DND-41 (cell line): ENCODE measurements around the gene PAM.

Experiments
- ATAC-seq: fragments of 200-7000 bp; cut with Tn5 transposase; 3 replicates; pipeline ENCODE4 v1.9.1; 2021; ENCODE audit warnings: low read depth; ENCODE audit not compliant: insufficient read depth
- DNase-seq: peaks from one replicate; pipeline ENCODE4 v3.0.0-alpha.2; 2020
- H2AFZ ChIP-seq: 2 replicates; pipeline ENCODE4 v1.6.0; 2012; ENCODE audit warnings: low read depth, low read length
- H3K27ac ChIP-seq: 2 replicates; pipeline ENCODE4 v1.5.1; 2012; ENCODE audit warnings: low read length, inconsistent platforms
- H3K27me3 ChIP-seq: fragments of 200-600 bp; sonication (generic); 2 replicates; pipeline ENCODE4 v1.6.0; 2012; ENCODE audit warnings: low read length, mild to moderate bottlenecking, inconsistent platforms; ENCODE audit not compliant: insufficient read depth, poor library complexity
- H3K36me3 ChIP-seq: 2 replicates; pipeline ENCODE4 v1.5.1; 2012; ENCODE audit warnings: low read length, inconsistent platforms; ENCODE audit not compliant: insufficient read depth
- H3K4me1 ChIP-seq: 2 replicates; pipeline ENCODE4 v1.5.1; 2012; ENCODE audit warnings: mild to moderate bottlenecking, low read length; ENCODE audit not compliant: insufficient read depth
- H3K4me2 ChIP-seq: 2 replicates; pipeline ENCODE4 v1.6.0; 2012; ENCODE audit warnings: mild to moderate bottlenecking, moderate library complexity, low read length, inconsistent platforms; ENCODE audit not compliant: insufficient read depth
- H3K4me3 ChIP-seq, 2 experiments: fragments of 200-600 bp in 1 of 2; shearing (Covaris generic) in 1 of 2; 2 replicates each; pipeline ENCODE4 v1.5.1; 2012 to 2016; ENCODE audit warnings: inconsistent platforms in 2 of 2, low read length in 2 of 2, mild to moderate bottlenecking in 2 of 2, low read depth in 1 of 2, moderate library complexity in 1 of 2
- H3K79me2 ChIP-seq: 2 replicates; pipeline ENCODE4 v1.6.0; 2012; ENCODE audit warnings: low read length, inconsistent platforms; ENCODE audit not compliant: insufficient read depth
- H3K9ac ChIP-seq: 2 replicates; pipeline ENCODE4 v1.6.0; 2012; ENCODE audit warnings: low read depth, mild to moderate bottlenecking, inconsistent platforms, low read length, moderate library complexity
- H3K9me3 ChIP-seq: 2 replicates; pipeline ENCODE4 v1.5.1; 2012; ENCODE audit warnings: low read length, moderate library complexity, mild to moderate bottlenecking, inconsistent platforms; ENCODE audit not compliant: insufficient read depth, severe bottlenecking
- H4K20me1 ChIP-seq: 2 replicates; pipeline ENCODE4 v1.6.0; 2012; ENCODE audit warnings: low read length; ENCODE audit not compliant: insufficient read depth
- CTCF ChIP-seq: IDR thresholded peaks from 2 replicates; pipeline ENCODE4 v1.5.1; 2012; ENCODE audit warnings: borderline replicate concordance, low read length, moderate library complexity, mild to moderate bottlenecking; ENCODE audit not compliant: poor library complexity, severe bottlenecking; ENCODE audit errors: extremely low read depth
- EZH2 ChIP-seq: IDR thresholded peaks from 3 replicates; pipeline ENCODE4 v1.6.1; 2012; ENCODE audit warnings: borderline replicate concordance, low read depth, mild to moderate bottlenecking, moderate library complexity, low read length, inconsistent platforms; ENCODE audit not compliant: severe bottlenecking

PAM gene

GRCh38 chr5:102958481-102959011 lies 203.4 kb downstream of the PAM start:
- H3K27me3 ChIP-seq, result no peaks in the 10 kb centered on the region
- no peak for TF ChIP-seq CTCF
- TF ChIP-seq EZH2, result no peak
- no peak overlapping the region for H2AFZ ChIP-seq
- no peaks in the 10 kb centered on the region for H3K79me2 ChIP-seq
- DNase-seq, result no peak
- no peaks in the 10 kb centered on the region for H3K4me1 ChIP-seq
- H4K20me1 ChIP-seq, result no peaks in the 10 kb centered on the region
- no peak overlapping the region for H3K4me3 ChIP-seq
- H3K4me2 ChIP-seq, result no peak overlapping the region
- no peak overlapping the region for H3K9ac ChIP-seq
- no peaks in the 10 kb centered on the region for H3K9me3 ChIP-seq
- H3K36me3 ChIP-seq, result peaks cover 3% of the 10 kb centered on the region; the same call in 1 of the 2 replicates
- no peak for ATAC-seq
- H3K27ac ChIP-seq, result no peak overlapping the region

- H3K4me2 ChIP-seq, result no peak overlapping the region
- H3K9me3 ChIP-seq, result no peaks in the 10 kb centered on the region
- H3K4me3 ChIP-seq, result no peak overlapping the region
- no peak for TF ChIP-seq CTCF
- H3K27me3 ChIP-seq, result no peaks in the 10 kb centered on the region
- H3K4me1 ChIP-seq, result peaks cover 3% of the 10 kb centered on the region; the same call in 1 of the 2 replicates
- peaks cover 3% of the 10 kb centered on the region; the same call in 1 of the 2 replicates for H3K36me3 ChIP-seq
- no peaks in the 10 kb centered on the region for H4K20me1 ChIP-seq
- DNase-seq (no peak), ATAC-seq (no peak)
- H3K27ac ChIP-seq, result no peak overlapping the region
- H3K9ac ChIP-seq, result no peak overlapping the region
- H3K79me2 ChIP-seq, result no peaks in the 10 kb centered on the region
- H2AFZ ChIP-seq, result no peak overlapping the region
These were observed 203.9 kb downstream of the PAM start for GRCh38 chr5:102959055-102959454.

GRCh38 chr5:102961671-102962070 lies 206.6 kb downstream of the PAM start:
- no peaks in the 10 kb centered on the region for H3K9me3 ChIP-seq
- no peaks in the 10 kb centered on the region for H3K79me2 ChIP-seq
- no peak overlapping the region for H2AFZ ChIP-seq
- ATAC-seq (no peak), DNase-seq (no peak)
- no peak overlapping the region for H3K9ac ChIP-seq
- TF ChIP-seq EZH2, result no peak
- TF ChIP-seq CTCF, result no peak
- peaks cover 3% of the 10 kb centered on the region; the same call in 1 of the 2 replicates for H3K36me3 ChIP-seq
- no peak overlapping the region for H3K4me3 ChIP-seq
- peaks cover 6% of the 10 kb centered on the region; the same call in 1 of the 2 replicates for H3K4me1 ChIP-seq
- H3K27ac ChIP-seq, result no peak overlapping the region
- H3K4me2 ChIP-seq, result no peak overlapping the region
- H3K27me3 ChIP-seq, result no peaks in the 10 kb centered on the region
- H4K20me1 ChIP-seq, result no peaks in the 10 kb centered on the region

- H3K9ac ChIP-seq, result no peak overlapping the region
- no peak overlapping the region for H3K4me2 ChIP-seq
- TF ChIP-seq CTCF (no peak), EZH2 (no peak)
- no peaks in the 10 kb centered on the region for H3K36me3 ChIP-seq
- H3K27ac ChIP-seq, result no peak overlapping the region
- no peak overlapping the region for H2AFZ ChIP-seq
- DNase-seq (no peak), ATAC-seq (no peak)
- H3K9me3 ChIP-seq, result no peaks in the 10 kb centered on the region
- no peaks in the 10 kb centered on the region for H4K20me1 ChIP-seq
- peaks cover 6% of the 10 kb centered on the region; the same call in 1 of the 2 replicates for H3K4me1 ChIP-seq
- H3K4me3 ChIP-seq, result no peak overlapping the region
- no peaks in the 10 kb centered on the region for H3K79me2 ChIP-seq
- H3K27me3 ChIP-seq, result no peaks in the 10 kb centered on the region
These were observed 210.5 kb downstream of the PAM start for GRCh38 chr5:102965653-102966052.
